HEK293 (cell line): Measurements from ENCODE around the gene CASP8AP2.

ENCODE experiments used
- CTCF ChIA-PET: fragments of 350-600 bp; formaldehyde crosslinking; extraction: SDS; loops from one replicate; lab custom pipeline; 2021; ENCODE audit warnings: antibody characterized with exemption; lab: Yijun Ruan, JAX
- POLR2A ChIA-PET: fragments of 300-600 bp; formaldehyde crosslinking; extraction: SDS; loops from one replicate; lab custom pipeline; 2020; ENCODE audit warnings: antibody characterized with exemption, inconsistent platforms; lab: Yijun Ruan, JAX
- H3K27ac ChIP-seq: fragments of 200-500 bp; sonication (Bioruptor generic); 2 replicates; pipeline ENCODE4 v1.5.1; 2014; ENCODE audit warnings: low read depth, low read length, control low read depth, inconsistent platforms; ENCODE audit errors: extremely low read depth
- H3K36me3 ChIP-seq, 2 experiments: fragments of 200-500 bp in 1 of 2; sonication (Bioruptor generic) in 1 of 2; 1 replicate in 1 of 2; 2 replicates in 1 of 2; pipeline ENCODE4 v1.5.1; 2014 to 2017; ENCODE audit warnings: inconsistent platforms in 2 of 2, low read length in 2 of 2; ENCODE audit not compliant: control insufficient read depth in 2 of 2, insufficient read depth in 1 of 2
- H3K4me1 ChIP-seq: fragments of 200-500 bp; sonication (Bioruptor generic); 2 replicates; pipeline ENCODE4 v1.5.1; 2014; ENCODE audit warnings: mild to moderate bottlenecking, low read length, inconsistent platforms; ENCODE audit not compliant: control insufficient read depth, insufficient read depth
- H3K4me3 ChIP-seq: 2 replicates; pipeline ENCODE4 v1.5.1; 2011; ENCODE audit warnings: low read depth, mild to moderate bottlenecking, control low read depth, low read length, moderate library complexity
- H3K9me3 ChIP-seq: fragments of 200-500 bp; sonication (Bioruptor generic); 2 replicates; pipeline ENCODE4 v1.5.1; 2014; ENCODE audit warnings: low read depth, low read length, inconsistent platforms; ENCODE audit not compliant: control insufficient read depth, insufficient read depth
- OVOL3 ChIP-seq: fragments of 450-650 bp; formaldehyde crosslinking; IDR thresholded peaks from 2 replicates; pipeline ENCODE4 v1.5.1; 2016; ENCODE audit warnings: missing biosample characterization, missing genetic modification characterization
- SCRT1 ChIP-seq: fragments of 450-650 bp; formaldehyde crosslinking; IDR thresholded peaks from 2 replicates; pipeline ENCODE4 v1.5.1; 2016; ENCODE audit warnings: missing biosample characterization, missing genetic modification characterization, borderline replicate concordance
- SCRT2 ChIP-seq: fragments of 450-650 bp; formaldehyde crosslinking; IDR thresholded peaks from 2 replicates; pipeline ENCODE4 v1.5.1; 2016; ENCODE audit warnings: missing biosample characterization, missing genetic modification characterization
- ZBTB17 ChIP-seq: fragments of 450-650 bp; formaldehyde crosslinking; IDR thresholded peaks from 2 replicates; pipeline ENCODE4 v1.5.1; 2016; ENCODE audit warnings: missing biosample characterization, missing genetic modification characterization
- ZBTB20 ChIP-seq: fragments of 450-650 bp; formaldehyde crosslinking; IDR thresholded peaks from 2 replicates; pipeline ENCODE4 v1.5.1; 2016; ENCODE audit warnings: missing biosample characterization, missing genetic modification characterization
- ZBTB21 ChIP-seq: fragments of 450-650 bp; formaldehyde crosslinking; IDR thresholded peaks from 2 replicates; pipeline ENCODE4 v1.5.1; 2017; ENCODE audit warnings: missing biosample characterization, missing genetic modification characterization
- ZBTB44 ChIP-seq: fragments of 450-650 bp; IDR thresholded peaks from 2 replicates; pipeline ENCODE4 v1.5.1; 2018; ENCODE audit warnings: missing biosample characterization, mild to moderate bottlenecking, missing genetic modification characterization
- ZBTB48 ChIP-seq: fragments of 450-650 bp; formaldehyde crosslinking; IDR thresholded peaks from 2 replicates; pipeline ENCODE4 v1.5.1; 2016; ENCODE audit warnings: missing biosample characterization, missing genetic modification characterization
- ZFP37 ChIP-seq: fragments of 450-650 bp; formaldehyde crosslinking; IDR thresholded peaks from 2 replicates; pipeline ENCODE4 v1.5.1; 2016; ENCODE audit warnings: missing biosample characterization, missing genetic modification characterization
- ZNF133 ChIP-seq: fragments of 450-650 bp; formaldehyde crosslinking; IDR thresholded peaks from 2 replicates; pipeline ENCODE4 v1.5.1; 2016; ENCODE audit warnings: missing biosample characterization, missing genetic modification characterization
- ZNF184 ChIP-seq: fragments of 450-650 bp; IDR thresholded peaks from 2 replicates; pipeline ENCODE4 v1.5.1; 2018; ENCODE audit warnings: missing biosample characterization, mild to moderate bottlenecking, missing genetic modification characterization
- ZNF335 ChIP-seq: fragments of 450-650 bp; formaldehyde crosslinking; conservative IDR thresholded peaks from 2 replicates; pipeline ENCODE4 v1.5.1; 2016; ENCODE audit warnings: missing biosample characterization, missing genetic modification characterization
- ZNF350 ChIP-seq: fragments of 450-650 bp; formaldehyde crosslinking; IDR thresholded peaks from 2 replicates; pipeline ENCODE4 v1.5.0; 2017; ENCODE audit warnings: missing biosample characterization, mild to moderate bottlenecking, missing genetic modification characterization
- ZNF366 ChIP-seq: fragments of 450-650 bp; formaldehyde crosslinking; conservative IDR thresholded peaks from 2 replicates; pipeline ENCODE4 v1.5.1; 2016; ENCODE audit warnings: missing biosample characterization, missing genetic modification characterization
- ZNF391 ChIP-seq: fragments of 450-650 bp; formaldehyde crosslinking; IDR thresholded peaks from 2 replicates; pipeline ENCODE4 v1.5.1; 2016; ENCODE audit warnings: low read depth, missing biosample characterization, missing genetic modification characterization, borderline replicate concordance
- ZNF701 ChIP-seq: fragments of 450-650 bp; formaldehyde crosslinking; IDR thresholded peaks from 2 replicates; pipeline ENCODE4 v1.5.1; 2016; ENCODE audit warnings: missing biosample characterization, missing genetic modification characterization
- ZNF768 ChIP-seq: fragments of 450-650 bp; formaldehyde crosslinking; IDR thresholded peaks from 2 replicates; pipeline ENCODE4 v1.5.1; 2018; ENCODE audit warnings: missing biosample characterization, mild to moderate bottlenecking, missing genetic modification characterization
- TF ChIP-seq, protein P1 (sequence below): fragments of 450-650 bp; formaldehyde crosslinking; IDR thresholded peaks from 2 replicates; pipeline ENCODE4 v1.5.1; 2016; ENCODE audit warnings: missing biosample characterization, missing genetic modification characterization

The CASP8AP2 gene

DNA sequence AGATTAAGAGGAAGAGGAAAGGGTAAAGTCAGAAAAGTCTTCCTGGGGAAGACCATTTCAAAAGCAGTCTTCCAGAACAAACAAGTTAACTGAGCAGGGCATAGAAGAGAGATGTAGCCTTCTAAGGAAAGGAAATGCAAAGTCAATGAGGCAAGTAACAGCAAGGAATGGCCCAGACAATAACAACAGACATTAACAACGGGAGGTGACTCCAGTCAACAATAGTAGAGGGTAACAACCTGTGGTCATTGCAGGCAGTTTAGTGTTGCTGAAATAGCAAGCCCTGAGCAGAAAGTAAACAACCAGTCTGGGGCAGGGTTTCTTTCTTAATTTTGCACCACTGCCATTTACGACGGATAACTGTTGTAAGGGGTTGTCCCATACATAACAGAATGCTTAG, 12.2 kb upstream of the CASP8AP2 start:
- Histone ChIP-seq H3K9me3 (no peaks in the 10 kb centered on the region), H3K4me1 (0 out of 2 replicates have a peak, but pooled peaks cover 4% of the 10 kb centered on the region), H3K36me3 (peaks cover 0 to 3% of the 10 kb centered on the region in 2 experiments; a peak in 1 of 3 replicates), H3K27ac (no peak overlapping the region), H3K4me3 (no peak overlapping the region)
- TF ChIP-seq SCRT1: peak; percentile 48; the same call in 1 of the 2 replicates
- no peak for TF ChIP-seq OVOL3
- TF ChIP-seq SCRT2 (tag by site-specific recombination): peak; percentile 63
- TF ChIP-seq ZNF391 (tag by site-specific recombination): no peak
- CTCF ChIA-PET: interaction anchor here (0.5 to 1.2 kb wide), 2 partner anchors 25 to 26 kb away, joined by 4 read pairs; no protein-coding TSS in a partner anchor
- POLR2A ChIA-PET: no interaction called here

- TF ChIP-seq ZNF701 (no peak), ZNF366 (0 out of 2 replicates have a peak, but pooled peaks have one; percentile 13), ZBTB20 (tag by site-specific recombination) (no peak), ZNF768 (tag by site-specific recombination) (no peak), ZBTB17 (tag by site-specific recombination) (peak; percentile 80), ZNF335 (peak; percentile 28; the same call in 1 of the 2 replicates), ZNF350 (no peak), ZFP37 (tag by site-specific recombination) (peak; percentile 16; the same call in 1 of the 2 replicates), ZBTB21 (tag by site-specific recombination) (no peak), ZBTB48 (tag by site-specific recombination) (peak; percentile 100), ZNF133 (tag by site-specific recombination) (no peak), ZBTB44 (tag by site-specific recombination) (no peak), ZNF184 (tag by site-specific recombination) (no peak)
- TF ChIP-seq, protein P1, sequence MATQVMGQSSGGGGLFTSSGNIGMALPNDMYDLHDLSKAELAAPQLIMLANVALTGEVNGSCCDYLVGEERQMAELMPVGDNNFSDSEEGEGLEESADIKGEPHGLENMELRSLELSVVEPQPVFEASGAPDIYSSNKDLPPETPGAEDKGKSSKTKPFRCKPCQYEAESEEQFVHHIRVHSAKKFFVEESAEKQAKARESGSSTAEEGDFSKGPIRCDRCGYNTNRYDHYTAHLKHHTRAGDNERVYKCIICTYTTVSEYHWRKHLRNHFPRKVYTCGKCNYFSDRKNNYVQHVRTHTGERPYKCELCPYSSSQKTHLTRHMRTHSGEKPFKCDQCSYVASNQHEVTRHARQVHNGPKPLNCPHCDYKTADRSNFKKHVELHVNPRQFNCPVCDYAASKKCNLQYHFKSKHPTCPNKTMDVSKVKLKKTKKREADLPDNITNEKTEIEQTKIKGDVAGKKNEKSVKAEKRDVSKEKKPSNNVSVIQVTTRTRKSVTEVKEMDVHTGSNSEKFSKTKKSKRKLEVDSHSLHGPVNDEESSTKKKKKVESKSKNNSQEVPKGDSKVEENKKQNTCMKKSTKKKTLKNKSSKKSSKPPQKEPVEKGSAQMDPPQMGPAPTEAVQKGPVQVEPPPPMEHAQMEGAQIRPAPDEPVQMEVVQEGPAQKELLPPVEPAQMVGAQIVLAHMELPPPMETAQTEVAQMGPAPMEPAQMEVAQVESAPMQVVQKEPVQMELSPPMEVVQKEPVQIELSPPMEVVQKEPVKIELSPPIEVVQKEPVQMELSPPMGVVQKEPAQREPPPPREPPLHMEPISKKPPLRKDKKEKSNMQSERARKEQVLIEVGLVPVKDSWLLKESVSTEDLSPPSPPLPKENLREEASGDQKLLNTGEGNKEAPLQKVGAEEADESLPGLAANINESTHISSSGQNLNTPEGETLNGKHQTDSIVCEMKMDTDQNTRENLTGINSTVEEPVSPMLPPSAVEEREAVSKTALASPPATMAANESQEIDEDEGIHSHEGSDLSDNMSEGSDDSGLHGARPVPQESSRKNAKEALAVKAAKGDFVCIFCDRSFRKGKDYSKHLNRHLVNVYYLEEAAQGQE: 0 out of 2 replicates have a peak, but pooled peaks have one; percentile 10
- POLR2A ChIA-PET: interaction anchor here (0.8 to 3.0 kb wide), 10 partner anchors 10 to 768 kb away, joined by 3 to 55 read pairs (median 3); partner anchors contain the start of genes CASP8AP2, LYRM2 and MAP3K7
Measured at GRCh38 chr6:89818977-89819335, 10.7 kb upstream of the CASP8AP2 start.

More at GRCh38 chr6:89818977-89819335, 10.7 kb upstream of the CASP8AP2 start:
- Histone ChIP-seq H3K36me3 (peaks cover 0 to 3% of the 10 kb centered on the region in 2 experiments; a peak in 1 of 3 replicates), H3K4me3 (peak overlapping the region; percentile 87), H3K9me3 (no peaks in the 10 kb centered on the region), H3K4me1 (0 out of 2 replicates have a peak, but pooled peaks cover 4% of the 10 kb centered on the region), H3K27ac (peak overlapping the region; percentile 57)
- CTCF ChIA-PET: interaction anchor here (0.6 to 1.5 kb wide), 4 partner anchors 10 to 219 kb away, joined by 5 to 7 read pairs (median 6); no protein-coding TSS in a partner anchor
